Caco-2 (cell line): ENCODE measurements around the gene CFAP92. TPM values are rescaled to one million over a fixed set of nuclear protein-coding genes. Genes with fewer than 3 reads are reported as not detected.

Source experiments
- BruUV-seq: library from RNA; stranded (reverse); fragments of 400-500 nt; replicated peaks from 2 replicates; lab custom pipeline; 2021; lab: Mats Ljungman, UMichigan
- CTCF ChIA-PET: fragments of 300-600 bp; sonication (Branson Sonifier 250); formaldehyde crosslinking; loops from one replicate; lab custom pipeline; 2022; ENCODE audit warnings: antibody characterized with exemption; lab: Charles Lee
- POLR2A ChIA-PET: fragments of 300-600 bp; sonication (Branson Sonifier 250); formaldehyde crosslinking; loops from one replicate; lab custom pipeline; 2022; ENCODE audit warnings: antibody characterized with exemption; lab: Charles Lee
- DNase-seq, 2 experiments: peaks; one replicate each; pipeline versions ENCODE4 v3.0.0 to v3.0.0-alpha.2; 2020 to 2022
- H3K27me3 ChIP-seq: replicated peaks from 2 replicates; pipeline ENCODE4 v1.6.0; 2011; ENCODE audit warnings: low read length; ENCODE audit not compliant: control insufficient read depth, insufficient read depth
- H3K36me3 ChIP-seq: 2 replicates; pipeline ENCODE4 v1.5.1; 2011; ENCODE audit warnings: low read length; ENCODE audit not compliant: control insufficient read depth, insufficient read depth
- H3K4me1 ChIP-seq: fragments of 250-450 bp; sonication (Bioruptor Pico); 2 replicates; pipeline ENCODE4 v1.5.1; 2020; ENCODE audit warnings: mild to moderate bottlenecking
- H3K4me3 ChIP-seq: 2 replicates; pipeline ENCODE4 v1.5.1; 2011; ENCODE audit warnings: low read depth, mild to moderate bottlenecking, control low read depth, low read length
- H3K9me3 ChIP-seq: fragments of 250-450 bp; sonication (Bioruptor Pico); 2 replicates; pipeline ENCODE4 v1.5.1; 2020; ENCODE audit warnings: mild to moderate bottlenecking, moderate library complexity
- H3K27ac Mint-ChIP-seq: one replicate; pipeline ENCODE4 v1.8.0; 2022; ENCODE audit warnings: mixed read lengths; ENCODE audit not compliant: unreplicated experiment
- H3K27me3 Mint-ChIP-seq: one replicate; pipeline ENCODE4 v1.8.0; 2022; ENCODE audit warnings: mixed read lengths; ENCODE audit not compliant: insufficient read depth, unreplicated experiment
- H3K36me3 Mint-ChIP-seq: one replicate; pipeline ENCODE4 v1.8.0; 2022; ENCODE audit warnings: mild to moderate bottlenecking, mixed read lengths; ENCODE audit not compliant: insufficient read depth, unreplicated experiment
- H3K4me1 Mint-ChIP-seq: one replicate; pipeline ENCODE4 v1.8.0; 2022; ENCODE audit warnings: low read depth, mixed read lengths; ENCODE audit not compliant: unreplicated experiment
- H3K4me3 Mint-ChIP-seq: one replicate; pipeline ENCODE4 v1.8.0; 2022; ENCODE audit warnings: mild to moderate bottlenecking, moderate library complexity, mixed read lengths; ENCODE audit not compliant: unreplicated experiment
- H3K9me3 Mint-ChIP-seq: one replicate; pipeline ENCODE4 v1.8.0; 2022; ENCODE audit warnings: mixed read lengths; ENCODE audit not compliant: unreplicated experiment
- CTCF ChIP-seq, 2 experiments: fragments of 200-600 bp in 1 of 2; IDR thresholded peaks; 1 replicate in 1 of 2; 2 replicates in 1 of 2; pipeline versions ENCODE4 v1.5.1 to v1.8.0; 2011 to 2022; ENCODE audit warnings: antibody characterized with exemption in 1 of 2, control low read depth in 1 of 2, inconsistent platforms in 1 of 2, low read depth in 1 of 2, low read length in 1 of 2, mild to moderate bottlenecking in 1 of 2, moderate library complexity in 1 of 2; ENCODE audit not compliant: insufficient read depth in 1 of 2, severe bottlenecking in 1 of 2, unreplicated experiment in 1 of 2
- intact Hi-C: fragments of 100-400 bp; cut with micrococcal nuclease; formaldehyde crosslinking; loops from one replicate; pipeline ENCODE4 v1.10.0; 2022; ENCODE audit not compliant: unreplicated experiment
- total RNA-seq: library from RNA; stranded (reverse); gene quantifications from 2 replicates; pipeline ENCODE4 v1.2.3, GENCODE V29; 2022

CFAP92 gene
- total RNA-seq, 1 experiment from 2014 or later, result 5.9 TPM

GRCh38 chr3:129016356-129016719 is 22.5 kb upstream of the CFAP92 start:
- H3K4me3 ChIP-seq, result no peak overlapping the region
- ChIA-PET CTCF (interaction anchor here (0.7 to 1.7 kb wide), 8 partner anchors 11 to 106 kb away, joined by 3 to 17 read pairs (median 4); partner anchors contain the start of gene RAB43), POLR2A (no interaction called here)
- no peaks in the 10 kb centered on the region for H3K9me3 ChIP-seq
- peak in 1 of 2 experiments; percentile 30 for DNase-seq
- H3K27me3 ChIP-seq, result no peaks in the 10 kb centered on the region
- H3K36me3 ChIP-seq, result no peaks in the 10 kb centered on the region
- H3K36me3 Mint-ChIP-seq, result no peaks in the 10 kb centered on the region
- H3K4me1 ChIP-seq, result peaks cover 11% of the 10 kb centered on the region; the same call in 1 of the 2 replicates
- H3K27ac Mint-ChIP-seq, result no peak overlapping the region
- no peaks in the 10 kb centered on the region for H3K9me3 Mint-ChIP-seq
- H3K27me3 Mint-ChIP-seq, result no peaks in the 10 kb centered on the region
- no peak overlapping the region for H3K4me3 Mint-ChIP-seq
- no TSS peak for BruUV-seq
- intact Hi-C loops, result loop anchor here (5.0 kb wide), 1 partner anchor 44 kb away; no protein-coding TSS in a partner anchor
- no peak for TF ChIP-seq CTCF (IDR thresholded peaks at IDR 0.05; ENCODE audit: insufficient read depth in 1 of 2, low read depth in 1 of 2, low read length in 1 of 2, severe bottlenecking in 1 of 2, unreplicated experiment in 1 of 2)
- H3K4me1 Mint-ChIP-seq, result no peaks in the 10 kb centered on the region

- POLR2A ChIA-PET, result no interaction called here
Measured at GRCh38 chr3:129015388-129016105, 21.7 kb upstream of the CFAP92 start.

More at GRCh38 chr3:129015388-129016105, 21.7 kb upstream of the CFAP92 start:
- H3K36me3 Mint-ChIP-seq, result no peaks in the 10 kb centered on the region
- no peaks in the 10 kb centered on the region for H3K27me3 Mint-ChIP-seq
- H3K9me3 Mint-ChIP-seq, result no peaks in the 10 kb centered on the region
- Histone ChIP-seq H3K4me3 (no peak overlapping the region), H3K9me3 (no peaks in the 10 kb centered on the region), H3K4me1 (peaks cover 11% of the 10 kb centered on the region; the same call in 1 of the 2 replicates), H3K27me3 (no peaks in the 10 kb centered on the region), H3K36me3 (no peaks in the 10 kb centered on the region)
- no peak for TF ChIP-seq CTCF (IDR thresholded peaks at IDR 0.05; ENCODE audit: insufficient read depth in 1 of 2, low read depth in 1 of 2, low read length in 1 of 2, severe bottlenecking in 1 of 2, unreplicated experiment in 1 of 2)
- no peaks in the 10 kb centered on the region for H3K4me1 Mint-ChIP-seq
- H3K4me3 Mint-ChIP-seq, result no peak overlapping the region
- no TSS peak for BruUV-seq
- H3K27ac Mint-ChIP-seq, result no peak overlapping the region
- DNase-seq, result no peak
- intact Hi-C loops, result loop anchor here (5.0 kb wide), 1 partner anchor 43 kb away; no protein-coding TSS in a partner anchor
- CTCF ChIA-PET, result interaction anchor here (0.5 to 1.7 kb wide), 6 partner anchors 11 to 91 kb away, joined by 3 to 17 read pairs (median 4); no protein-coding TSS in a partner anchor
